OCI-LY7 (cell line): ENCODE data around the gene SND1. TPM values are rescaled to one million over a fixed set of nuclear protein-coding genes. Genes with fewer than 3 reads are reported as not detected.
"Not testable (repeated sequence)": the region's sequence is repeated elsewhere in the genome, so short reads cannot be mapped to it uniquely, and the experiment has no call there.

Experiments
- BruUV-seq: library from RNA; stranded (reverse); fragments of 400-500 nt; replicated peaks from 2 replicates; lab custom pipeline; 2021; lab: Mats Ljungman, UMichigan
- CTCF ChIA-PET: fragments of 300-600 bp; sonication (Branson Sonifier 250); formaldehyde crosslinking; loops from one replicate; lab custom pipeline; 2022; ENCODE audit warnings: antibody characterized with exemption; ENCODE audit not compliant: unreplicated experiment; lab: Charles Lee
- POLR2A ChIA-PET: fragments of 300-600 bp; sonication (Branson Sonifier 250); formaldehyde crosslinking; loops from one replicate; lab custom pipeline; 2022; ENCODE audit warnings: antibody characterized with exemption; lab: Charles Lee
- DNase-seq: peaks from one replicate; pipeline ENCODE4 v3.0.0-alpha.2; 2015; ENCODE audit warnings: low spot score
- H2AFZ ChIP-seq: fragments of 200-600 bp; sonication (generic), shearing (Covaris generic); 2 replicates; pipeline ENCODE4 v1.6.1; 2014; ENCODE audit warnings: mild to moderate bottlenecking, antibody characterized with exemption, low read length, moderate library complexity
- H3K27ac ChIP-seq: fragments of 200-600 bp; sonication (generic); 2 replicates; pipeline ENCODE4 v1.5.1; 2014; ENCODE audit warnings: mixed run types, low read depth, mild to moderate bottlenecking, moderate library complexity, low read length, inconsistent platforms; ENCODE audit not compliant: poor library complexity, severe bottlenecking
- H3K36me3 ChIP-seq: fragments of 200-600 bp; sonication (generic); 2 replicates; pipeline ENCODE4 v1.6.1; 2014; ENCODE audit warnings: mild to moderate bottlenecking, antibody characterized with exemption, low read length, moderate library complexity, mixed read lengths; ENCODE audit not compliant: insufficient read depth
- H3K4me1 ChIP-seq: fragments of 200-600 bp; sonication (generic); 2 replicates; pipeline ENCODE4 v1.5.1; 2014; ENCODE audit warnings: mild to moderate bottlenecking, low read length; ENCODE audit not compliant: insufficient read depth, poor library complexity, severe bottlenecking
- H3K4me2 ChIP-seq: fragments of 200-600 bp; sonication (generic); 2 replicates; pipeline ENCODE4 v1.6.1; 2014; ENCODE audit warnings: mild to moderate bottlenecking, low read length
- H3K4me3 ChIP-seq: fragments of 200-600 bp; sonication (generic); 2 replicates; pipeline ENCODE4 v1.5.1; 2014; ENCODE audit warnings: mild to moderate bottlenecking, low read depth, low read length; ENCODE audit not compliant: poor library complexity, severe bottlenecking
- H3K79me2 ChIP-seq: fragments of 200-600 bp; sonication (generic); 2 replicates; pipeline ENCODE4 v1.6.1; 2016; ENCODE audit warnings: low read depth, mild to moderate bottlenecking, low read length, moderate library complexity, mixed read lengths; ENCODE audit not compliant: insufficient read depth
- H3K9me2 ChIP-seq: fragments of 200-600 bp; sonication (generic); 2 replicates; pipeline ENCODE4 v1.6.1; 2016; ENCODE audit warnings: mild to moderate bottlenecking, low read length, mixed read lengths; ENCODE audit not compliant: insufficient read depth
- H3K9me3 ChIP-seq: fragments of 200-600 bp; sonication (generic); 2 replicates; pipeline ENCODE4 v1.6.1; 2014; ENCODE audit warnings: mild to moderate bottlenecking, mixed run types, low read length, mixed read lengths
- H4K20me1 ChIP-seq: fragments of 200-600 bp; sonication (generic); 2 replicates; pipeline ENCODE4 v1.6.1; 2014; ENCODE audit warnings: mild to moderate bottlenecking, antibody characterized with exemption, low read length, moderate library complexity, mixed read lengths; ENCODE audit not compliant: insufficient read depth
- EZH2phosphoT487 ChIP-seq: fragments of 200-600 bp; sonication (generic); IDR thresholded peaks from 2 replicates; pipeline ENCODE4 v1.6.1; 2018; ENCODE audit warnings: low read depth, borderline replicate concordance, mild to moderate bottlenecking, mixed run types, antibody characterized with exemption, low read length, moderate library complexity, mixed read lengths
- intact Hi-C: fragments of 100-400 bp; cut with micrococcal nuclease; formaldehyde crosslinking; loops from one replicate; pipeline ENCODE4 v1.10.0; 2022; ENCODE audit not compliant: unreplicated experiment
- total RNA-seq, 2 experiments: library from RNA; depleted of rRNA in 1 of 2; stranded (reverse); fragments of >200 nt in 1 of 2; shearing (Covaris generic) in 1 of 2; gene quantifications; 2 replicates each; pipeline ENCODE4 v1.2.3, GENCODE V29; 2014 to 2022
- TF ChIP-seq, protein P1 (sequence below): fragments of 200-600 bp; sonication (generic); conservative IDR thresholded peaks from 2 replicates; pipeline ENCODE4 v1.5.1; 2014; ENCODE audit warnings: mild to moderate bottlenecking, antibody characterized with exemption, low read length, moderate library complexity, mixed read lengths

The SND1 gene
- total RNA-seq, 2 experiments from 2014 or later: 111 to 221 TPM

DNA sequence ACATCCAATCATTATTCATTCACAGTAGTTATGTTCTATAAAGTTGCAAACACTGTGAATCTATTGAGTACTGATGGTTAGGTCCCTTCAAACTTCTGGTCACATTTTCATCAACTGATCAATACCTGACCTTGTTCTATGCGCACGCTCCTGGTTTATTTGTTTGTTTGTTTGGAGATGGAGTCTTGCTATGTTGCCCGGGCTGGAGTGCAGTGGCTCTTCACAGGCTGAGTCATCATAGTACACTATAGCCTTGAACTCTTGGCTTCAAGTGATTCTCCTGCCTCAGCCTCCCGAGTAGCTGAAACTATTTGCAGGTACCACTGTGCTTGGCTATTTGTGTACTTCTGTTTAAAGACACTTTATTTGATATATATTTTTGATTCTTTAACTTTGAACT, 19.3 kb downstream of the SND1 start:
- Histone ChIP-seq H4K20me1 (peaks cover 26% of the 10 kb centered on the region), H3K9me2 (no peaks in the 10 kb centered on the region), H3K79me2 (peaks cover 99% of the 10 kb centered on the region), H2AFZ (no peak overlapping the region), H3K4me2 (no peak overlapping the region), H3K9me3 (no peaks in the 10 kb centered on the region), H3K4me1 (no peaks in the 10 kb centered on the region), H3K4me3 (no peak overlapping the region), H3K36me3 (peaks cover 70% of the 10 kb centered on the region), H3K27ac (no peak overlapping the region)
- CTCF ChIA-PET: no interaction called here
- DNase-seq: no peak
- intact Hi-C loops: no loop called here
- no TSS peak for BruUV-seq
- TF ChIP-seq EZH2phosphoT487: no peak
- TF ChIP-seq, protein P1, sequence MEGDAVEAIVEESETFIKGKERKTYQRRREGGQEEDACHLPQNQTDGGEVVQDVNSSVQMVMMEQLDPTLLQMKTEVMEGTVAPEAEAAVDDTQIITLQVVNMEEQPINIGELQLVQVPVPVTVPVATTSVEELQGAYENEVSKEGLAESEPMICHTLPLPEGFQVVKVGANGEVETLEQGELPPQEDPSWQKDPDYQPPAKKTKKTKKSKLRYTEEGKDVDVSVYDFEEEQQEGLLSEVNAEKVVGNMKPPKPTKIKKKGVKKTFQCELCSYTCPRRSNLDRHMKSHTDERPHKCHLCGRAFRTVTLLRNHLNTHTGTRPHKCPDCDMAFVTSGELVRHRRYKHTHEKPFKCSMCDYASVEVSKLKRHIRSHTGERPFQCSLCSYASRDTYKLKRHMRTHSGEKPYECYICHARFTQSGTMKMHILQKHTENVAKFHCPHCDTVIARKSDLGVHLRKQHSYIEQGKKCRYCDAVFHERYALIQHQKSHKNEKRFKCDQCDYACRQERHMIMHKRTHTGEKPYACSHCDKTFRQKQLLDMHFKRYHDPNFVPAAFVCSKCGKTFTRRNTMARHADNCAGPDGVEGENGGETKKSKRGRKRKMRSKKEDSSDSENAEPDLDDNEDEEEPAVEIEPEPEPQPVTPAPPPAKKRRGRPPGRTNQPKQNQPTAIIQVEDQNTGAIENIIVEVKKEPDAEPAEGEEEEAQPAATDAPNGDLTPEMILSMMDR: no peak
- POLR2A ChIA-PET: interaction anchor here (0.7 kb wide), 1 partner anchor 76 kb away, joined by 3 read pairs; no protein-coding TSS in a partner anchor

GRCh38 chr7:127673902-127674301, 21.9 kb downstream of the SND1 start:
- TF ChIP-seq EZH2phosphoT487: no peak
- TF ChIP-seq, protein P1: no peak
- ChIA-PET CTCF (no interaction called here), POLR2A (interaction anchor here (0.6 to 1.3 kb wide), 2 partner anchors 17 to 115 kb away, joined by 3 to 5 read pairs; no protein-coding TSS in a partner anchor)
- Histone ChIP-seq H3K9me2 (no peaks in the 10 kb centered on the region), H3K27ac (no peak overlapping the region), H3K4me3 (no peak overlapping the region), H3K4me1 (no peaks in the 10 kb centered on the region), H3K9me3 (peaks cover 13% of the 10 kb centered on the region; the same call in 1 of the 2 replicates), H3K36me3 (peaks cover 79% of the 10 kb centered on the region), H4K20me1 (peaks cover 7% of the 10 kb centered on the region; the same call in 1 of the 2 replicates), H2AFZ (no peak overlapping the region), H3K4me2 (no peak overlapping the region), H3K79me2 (peaks cover 99% of the 10 kb centered on the region)
- BruUV-seq: no TSS peak
- intact Hi-C loops: no loop called here
- no peak for DNase-seq

- H3K9me2 ChIP-seq: no peaks in the 10 kb centered on the region
- H3K4me2 ChIP-seq: no peak overlapping the region
- H3K36me3 ChIP-seq: peaks cover 81% of the 10 kb centered on the region
- TF ChIP-seq EZH2phosphoT487: no peak
- TF ChIP-seq, protein P1: no peak
- H2AFZ ChIP-seq: no peak overlapping the region
- POLR2A ChIA-PET: interaction anchor here (0.9 to 1.3 kb wide), 2 partner anchors 8 to 17 kb away, joined by 3 to 5 read pairs; no protein-coding TSS in a partner anchor
- BruUV-seq: no TSS peak
- H3K4me1 ChIP-seq: no peaks in the 10 kb centered on the region
- no peak overlapping the region for H3K27ac ChIP-seq
- intact Hi-C loops: no loop called here
- H4K20me1 ChIP-seq: peaks cover 7% of the 10 kb centered on the region; the same call in 1 of the 2 replicates
- CTCF ChIA-PET: no interaction called here
- H3K79me2 ChIP-seq: peaks cover 99% of the 10 kb centered on the region
- H3K9me3 ChIP-seq: peaks cover 18% of the 10 kb centered on the region; the same call in 1 of the 2 replicates
- DNase-seq: no peak
- H3K4me3 ChIP-seq: no peak overlapping the region
Measured at GRCh38 chr7:127674361-127674760, 22.4 kb downstream of the SND1 start.

GRCh38 chr7:127674923-127675322, 22.9 kb downstream of the SND1 start:
- DNase-seq, BruUV-seq, H3K27ac ChIP-seq, intact Hi-C loops, H3K4me1 ChIP-seq, H4K20me1 ChIP-seq, H2AFZ ChIP-seq, CTCF ChIA-PET, H3K4me2 ChIP-seq, H3K9me2 ChIP-seq, H3K4me3 ChIP-seq: not testable (repeated sequence)
- POLR2A ChIA-PET: interaction anchor here (0.6 to 0.9 kb wide), 2 partner anchors 9 to 452 kb away, joined by 3 to 5 read pairs; no protein-coding TSS in a partner anchor
- H3K36me3 ChIP-seq: peaks cover 83% of the 10 kb centered on the region
- peaks cover 22% of the 10 kb centered on the region; the same call in 1 of the 2 replicates for H3K9me3 ChIP-seq
- H3K79me2 ChIP-seq: peaks cover 99% of the 10 kb centered on the region
